ENCODE measurements around the gene ARID1B.

ARID1B gene

DNA sequence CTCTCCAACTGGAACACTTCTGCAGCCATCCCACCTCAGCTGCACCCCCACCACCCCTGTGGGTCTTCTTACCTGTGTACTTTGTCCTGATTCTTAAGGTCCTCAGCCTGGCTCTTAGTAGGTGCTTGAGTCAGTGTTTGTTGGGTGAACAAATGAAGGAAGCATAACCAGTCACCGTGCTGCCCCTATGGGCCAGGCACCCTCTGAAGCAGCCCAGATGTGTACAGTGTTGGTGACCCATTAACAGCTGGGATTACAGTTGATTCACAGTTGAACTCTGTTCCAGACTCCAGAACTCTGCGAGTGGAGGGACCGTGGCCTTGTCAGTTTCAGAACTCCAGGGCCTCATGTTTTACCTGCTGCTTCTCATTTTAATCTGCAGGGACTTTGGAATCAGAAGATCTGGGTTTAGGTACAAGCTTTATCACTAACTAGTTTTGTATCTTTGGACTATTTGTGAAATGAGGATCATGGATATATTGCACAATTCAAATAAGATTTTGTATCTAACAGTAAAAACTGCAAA is 342.4 kb downstream of the ARID1B start:
- DNase-seq: no peak

DNA sequence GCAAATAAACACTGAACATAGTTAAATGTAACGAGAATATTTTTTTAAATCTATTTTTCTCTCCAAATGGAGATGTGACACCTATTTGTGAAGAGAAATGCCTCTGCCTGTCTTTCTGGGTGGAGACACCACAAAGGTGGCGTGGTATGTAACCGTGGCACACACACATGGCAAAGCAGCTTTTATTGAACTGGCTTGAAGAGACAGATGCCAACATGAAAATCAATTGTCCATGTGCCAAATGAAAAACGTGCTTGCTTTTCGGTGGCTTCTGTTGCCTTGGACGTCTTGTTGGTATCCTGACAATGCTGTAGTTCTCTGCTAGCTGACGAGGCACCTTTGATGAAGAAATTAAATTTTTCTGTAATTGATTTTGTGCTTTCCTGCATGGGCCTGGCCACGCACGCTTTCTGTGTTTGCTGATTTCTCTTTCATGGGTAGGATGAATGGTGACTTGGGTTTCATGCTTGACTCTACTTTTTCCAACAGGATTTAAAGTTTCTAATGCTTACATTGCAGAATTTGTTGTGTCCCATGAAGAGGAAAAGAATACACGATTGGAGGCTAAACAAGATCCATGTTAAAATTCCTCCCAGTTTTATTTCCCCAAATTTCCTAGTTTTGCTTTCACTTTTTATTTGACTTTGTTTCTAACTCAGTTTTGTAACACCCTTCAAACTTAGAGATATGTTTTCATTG is 343.5 kb downstream of the ARID1B start:
- DNase-seq: no peak

DNA sequence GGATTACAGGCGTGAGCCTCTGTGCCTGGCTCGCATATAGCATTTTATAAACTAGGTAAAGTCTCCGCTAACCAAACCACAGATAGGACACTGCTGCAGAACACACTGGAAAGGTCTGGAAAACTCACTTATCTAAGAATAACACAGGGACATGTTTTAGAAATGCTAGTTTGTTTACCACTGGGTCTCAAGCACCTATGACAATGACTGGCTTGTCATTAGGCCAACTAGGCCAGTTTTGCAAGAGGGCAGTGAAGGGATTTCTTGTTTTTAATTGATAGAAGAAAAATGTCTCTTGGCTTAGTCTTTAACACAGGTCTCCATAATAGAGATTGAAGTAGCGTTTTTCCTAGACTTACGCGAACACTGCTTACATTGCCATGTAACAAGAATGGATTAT is 344.7 kb downstream of the ARID1B start:
- no peak for DNase-seq

DNA sequence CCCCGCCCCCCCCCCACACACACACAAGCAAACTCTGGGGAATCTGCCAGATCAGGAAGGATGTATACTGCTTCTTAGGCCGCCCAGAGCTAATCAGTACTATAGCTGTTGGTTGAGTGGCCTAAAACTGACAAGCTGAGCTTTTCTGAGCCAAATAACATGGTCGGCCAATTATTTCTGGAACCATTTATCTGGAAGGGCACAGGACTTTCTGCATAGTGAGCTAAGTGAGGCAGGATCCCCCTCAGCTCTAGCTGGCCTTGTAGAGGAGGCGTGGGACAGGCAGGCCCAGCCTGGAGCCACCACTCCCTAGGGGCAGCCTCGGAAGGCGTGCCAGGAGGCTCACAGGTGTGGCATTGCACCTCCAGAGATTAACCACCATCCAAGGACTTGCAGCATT is 346.1 kb downstream of the ARID1B start:
- DNase-seq: no peak

DNA sequence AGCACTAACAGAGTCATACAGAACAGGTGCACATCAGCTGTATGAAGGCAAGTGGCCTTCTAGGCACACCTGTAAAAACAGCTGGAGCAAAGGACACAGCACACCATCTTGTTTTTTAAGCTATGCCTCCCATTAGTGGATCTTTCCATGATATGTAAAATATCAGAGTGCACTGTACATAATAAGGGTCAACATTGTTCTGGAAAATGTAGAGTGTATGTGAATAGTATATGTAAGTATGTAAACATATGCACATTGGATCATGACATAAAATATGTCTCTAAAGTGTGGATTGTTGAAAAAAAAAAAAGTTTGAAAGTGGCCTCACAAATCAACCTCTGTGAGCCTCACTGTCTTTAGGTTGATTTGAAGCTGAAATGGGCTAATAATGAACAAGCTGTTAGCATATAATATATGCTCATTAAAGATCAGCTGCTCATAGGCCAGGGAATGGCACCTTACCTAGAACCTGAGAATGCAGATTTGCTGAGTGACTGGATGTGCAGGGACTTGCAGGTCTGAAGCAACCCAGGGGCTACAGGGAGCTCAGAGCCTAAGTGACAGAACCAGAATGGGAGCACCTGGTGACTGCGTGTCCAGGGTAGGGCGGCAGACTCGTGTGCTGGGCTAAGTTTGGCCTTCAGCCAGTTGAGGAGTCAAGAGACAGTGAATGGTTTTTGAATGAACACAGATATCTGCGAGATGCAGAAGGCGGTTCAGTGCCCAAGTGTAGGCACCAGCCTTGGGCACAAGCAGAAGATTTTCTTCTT is 347.5 kb downstream of the ARID1B start:
- no peak for DNase-seq

DNA sequence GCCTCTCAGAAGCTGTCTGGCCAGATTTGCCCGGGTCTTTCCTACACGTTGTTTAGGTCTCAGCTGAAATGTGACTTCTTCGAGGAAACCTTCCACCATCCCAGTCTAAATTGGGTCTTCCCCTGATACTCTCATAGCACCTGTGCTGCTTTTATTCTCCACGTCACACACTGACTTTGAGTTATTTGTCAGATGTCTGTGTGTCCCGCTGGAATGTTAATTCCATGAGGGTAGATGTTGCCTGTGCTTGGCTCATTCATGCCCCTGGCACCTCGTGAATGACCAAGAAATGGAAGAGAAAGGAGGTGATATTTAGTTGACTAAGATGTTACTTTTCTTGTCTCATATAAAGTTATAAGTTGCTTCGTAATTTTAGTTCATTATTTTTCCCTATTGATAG is 348.4 kb downstream of the ARID1B start:
- DNase-seq: no peak

DNA sequence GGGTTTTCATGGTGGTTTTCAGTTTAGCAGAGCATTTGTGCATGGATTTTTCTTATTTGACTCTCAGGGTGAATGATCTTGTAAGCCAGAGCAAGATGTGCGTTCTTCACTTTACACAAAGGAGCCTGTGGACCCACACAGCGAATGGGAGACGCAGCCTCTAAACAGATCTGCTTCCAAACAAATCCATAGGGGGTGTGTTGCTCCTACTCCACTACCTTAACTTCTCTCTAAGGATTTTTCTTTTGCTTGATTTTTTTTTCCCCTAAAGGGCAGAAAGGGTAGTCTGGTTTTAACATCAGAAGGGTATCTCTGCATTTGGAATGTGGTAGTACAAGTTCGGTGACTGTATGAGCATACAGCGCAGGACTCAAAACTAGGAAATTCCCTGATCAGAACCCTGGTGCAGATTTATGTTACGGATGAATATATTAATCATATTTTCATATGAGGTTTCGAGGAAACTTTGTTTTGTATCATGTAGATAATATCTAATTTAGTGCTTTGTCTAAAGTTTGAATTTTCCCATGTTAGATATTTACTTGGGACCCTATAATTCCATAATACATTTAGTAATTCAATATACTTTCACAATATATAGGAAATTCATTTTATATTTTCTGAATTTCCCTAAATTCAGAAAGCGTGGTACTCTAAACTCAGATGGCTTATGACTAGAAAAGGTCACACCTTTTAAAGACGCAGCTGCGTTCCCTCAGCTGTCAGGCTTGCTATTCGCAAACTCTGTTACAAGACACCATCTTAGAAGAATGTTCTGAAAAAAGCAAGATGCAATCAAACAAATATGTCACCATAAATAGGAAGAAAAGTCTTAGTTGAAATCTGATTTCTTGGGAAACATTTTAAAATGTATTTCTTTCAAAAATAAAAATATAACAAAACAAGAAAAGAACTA is 349.3 kb downstream of the ARID1B start:
- no peak for DNase-seq

DNA sequence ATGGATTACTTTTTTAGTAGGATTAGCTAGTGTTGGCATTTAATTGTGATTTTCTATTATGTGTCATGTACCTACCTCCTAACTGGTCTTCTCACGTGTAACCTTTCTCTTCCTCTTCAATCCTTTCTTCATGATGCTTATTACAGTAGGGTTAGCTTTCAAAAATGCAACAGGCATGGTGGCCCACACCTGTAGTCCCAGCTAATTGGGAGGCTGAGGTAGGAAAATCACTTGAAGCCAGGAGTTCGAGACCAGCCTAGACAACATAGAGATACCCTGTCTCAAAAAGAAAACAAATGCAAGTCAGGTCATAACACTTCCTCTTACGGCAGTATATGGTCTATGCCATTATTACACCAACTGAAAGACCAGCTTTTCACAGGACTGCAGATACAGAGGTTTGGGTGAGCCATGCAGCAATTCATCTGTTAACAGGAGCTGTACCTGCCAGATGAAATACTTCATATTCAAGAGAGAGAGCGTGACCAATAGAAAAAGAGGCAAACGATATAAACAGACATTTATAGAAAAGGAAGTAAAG is 351.1 kb downstream of the ARID1B start:
- no peak for DNase-seq

DNA sequence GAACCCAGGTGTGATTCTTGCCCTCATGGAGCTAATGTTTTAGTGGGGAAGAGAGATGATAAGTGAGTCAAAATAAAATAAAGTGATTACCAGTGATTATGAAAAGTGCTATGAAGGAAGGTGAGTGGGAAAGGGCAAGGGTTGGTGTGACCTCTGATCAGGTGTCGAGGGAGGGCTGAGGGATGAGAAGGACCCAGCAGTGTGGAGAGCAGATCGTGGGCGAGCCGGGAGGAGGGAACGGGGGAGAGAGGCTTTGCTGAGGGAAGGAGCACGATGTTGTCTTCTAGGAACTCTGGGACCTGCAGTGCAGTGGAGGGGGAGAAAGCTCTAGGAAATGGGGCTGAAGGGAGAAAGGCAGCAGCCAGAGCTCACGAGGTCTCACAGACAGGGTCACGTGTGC is 354.1 kb downstream of the ARID1B start:
- DNase-seq: no peak

DNA sequence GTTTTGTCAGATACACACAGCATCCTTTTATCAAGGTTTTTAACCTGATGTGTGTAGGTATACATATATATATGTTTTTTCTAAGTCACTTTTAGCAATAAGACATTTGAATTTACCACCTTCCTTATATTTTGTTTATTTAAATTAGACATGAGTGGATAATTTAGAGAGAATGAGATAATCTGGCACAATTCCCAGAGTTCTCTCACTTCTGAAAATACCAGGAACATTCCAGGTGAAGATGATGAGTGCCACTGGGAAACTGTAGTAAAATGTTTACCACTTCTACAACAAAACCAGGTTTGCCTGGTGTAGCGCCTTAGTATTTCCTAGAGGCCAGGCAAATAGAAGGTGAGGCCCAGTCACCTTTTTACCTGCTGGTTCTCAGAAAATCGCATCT is 356.7 kb downstream of the ARID1B start:
- no peak for DNase-seq

DNA sequence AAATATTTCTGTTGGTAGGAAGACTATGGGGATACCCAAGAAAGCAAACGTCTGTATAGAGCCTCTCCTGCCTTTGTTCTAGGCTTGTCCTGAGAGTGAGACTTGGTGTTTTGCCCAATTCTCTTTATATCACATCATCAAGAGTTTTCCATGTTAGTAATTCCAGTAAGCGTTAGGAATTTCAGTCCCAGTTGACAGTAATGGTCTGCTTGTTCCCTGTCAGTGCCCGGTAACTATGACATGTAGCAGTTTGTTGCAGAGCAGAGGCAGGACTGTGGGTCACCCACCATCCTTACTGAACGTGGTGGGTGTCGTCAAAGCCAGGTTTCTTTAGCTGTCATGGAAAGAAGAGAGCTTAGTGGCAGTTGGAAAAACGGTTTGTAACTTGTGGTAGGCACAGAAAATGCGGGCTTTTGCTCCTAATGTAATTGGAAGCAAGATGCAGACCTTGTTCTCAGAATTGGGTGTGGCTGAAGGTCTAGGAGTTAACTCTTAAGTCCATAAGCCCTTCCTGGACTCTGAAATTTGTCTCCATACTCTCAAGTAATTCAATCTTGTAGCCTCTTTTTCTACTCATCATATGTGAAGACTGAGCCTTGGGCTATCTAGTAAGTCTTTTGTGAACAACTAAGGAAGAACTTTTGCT is 357.3 kb downstream of the ARID1B start:
- no peak for DNase-seq

DNA sequence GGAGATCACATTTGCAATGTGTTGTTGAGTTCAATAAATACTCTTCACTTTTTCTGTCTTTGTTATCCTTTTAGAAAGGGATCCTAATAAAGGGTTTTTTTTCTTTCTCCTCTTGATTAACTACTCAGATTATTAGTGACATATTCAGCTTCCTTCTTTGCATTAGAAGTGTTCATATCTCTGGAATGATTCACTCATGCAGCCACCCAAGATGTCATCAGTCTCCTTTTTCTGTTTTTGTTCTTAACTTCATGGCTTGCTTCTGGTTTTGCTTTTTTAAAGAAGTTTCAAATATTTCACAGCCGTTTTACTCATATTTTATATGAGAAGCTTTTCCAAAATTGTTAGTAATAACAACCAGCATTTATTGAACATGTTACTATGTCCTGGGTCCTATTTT is 358.5 kb downstream of the ARID1B start:
- DNase-seq: no peak

DNA sequence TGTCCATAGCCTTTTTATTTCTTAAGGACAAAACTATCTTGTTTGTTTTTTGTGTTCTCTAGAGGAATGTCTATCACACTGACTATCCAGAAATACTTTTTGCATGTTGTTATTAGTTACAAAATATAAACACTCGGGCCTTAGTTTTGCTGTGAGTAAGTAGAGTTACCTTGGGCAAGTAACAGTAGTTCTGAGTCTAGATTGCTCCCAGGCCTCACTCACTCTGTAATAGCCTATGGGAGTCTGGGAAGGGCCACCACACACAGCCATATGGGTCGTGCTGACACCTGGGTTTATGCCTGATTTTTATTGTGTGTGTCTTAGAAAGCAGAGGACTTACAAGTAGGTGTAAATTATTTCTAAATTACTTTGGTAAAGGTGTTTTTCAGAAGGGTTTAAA is 360.3 kb downstream of the ARID1B start:
- no peak for DNase-seq

DNA sequence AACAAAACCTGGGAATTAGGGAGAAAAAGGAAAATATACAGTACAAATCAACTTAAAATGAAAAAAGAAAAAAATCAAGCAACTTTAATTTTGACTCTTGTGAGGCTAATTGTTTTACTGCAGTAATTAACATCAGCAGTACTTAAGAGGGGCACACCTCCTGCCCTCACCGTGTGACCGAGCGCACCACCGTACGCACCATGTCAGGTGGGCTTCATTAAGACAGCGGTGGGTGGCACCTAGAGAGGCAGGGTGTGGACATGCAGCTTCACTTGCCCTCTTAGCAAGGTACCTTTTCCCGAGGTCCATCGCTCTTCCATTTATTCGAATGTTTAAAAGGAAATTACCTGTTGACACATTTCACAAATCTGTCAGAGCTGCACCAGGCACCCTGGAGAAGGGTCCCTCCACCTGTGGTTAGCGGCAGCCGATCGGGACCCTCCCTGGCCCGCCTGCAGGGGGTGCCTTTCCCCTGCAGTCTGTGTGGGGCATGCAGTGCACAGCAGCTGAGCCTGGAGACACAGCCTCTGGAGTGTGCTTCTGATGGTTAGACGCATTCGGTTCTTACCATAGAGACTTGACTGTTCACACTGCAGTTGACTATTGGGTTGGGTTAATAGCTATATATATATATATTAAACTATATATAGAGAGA is 362.0 kb downstream of the ARID1B start:
- DNase-seq: no peak

DNA sequence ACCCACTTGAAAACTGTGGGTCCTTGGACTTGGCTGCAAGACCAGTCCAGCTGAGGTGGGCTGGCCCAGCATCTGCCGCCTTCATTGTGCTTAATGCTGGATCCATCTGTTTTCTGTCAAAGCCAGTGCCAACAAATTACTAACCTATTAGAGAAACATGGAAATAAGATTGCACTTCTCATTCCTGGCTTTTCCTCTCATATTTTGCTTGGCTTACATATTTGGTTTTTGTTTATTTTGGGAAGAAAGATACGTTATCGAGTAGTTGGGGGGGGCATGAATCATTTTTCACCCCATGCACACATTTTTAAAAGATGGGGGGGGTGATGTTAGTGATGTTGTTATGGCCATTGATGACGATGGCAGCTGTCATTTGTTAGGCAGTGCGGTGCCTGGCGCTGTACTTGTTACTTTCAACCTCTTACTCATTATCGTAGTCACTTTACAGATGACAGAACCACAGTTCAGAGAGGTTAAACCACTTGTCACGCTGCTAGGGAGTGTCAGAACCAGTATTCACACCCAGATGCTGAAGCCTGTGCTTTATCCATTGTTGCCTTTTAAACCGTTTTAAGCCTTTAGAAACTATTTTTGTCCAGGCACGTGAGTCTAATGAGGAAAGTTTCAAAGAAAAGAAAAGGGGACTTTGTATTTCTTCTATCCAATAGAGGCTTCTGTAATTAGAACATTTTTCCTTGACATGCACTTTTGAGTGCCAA is 366.2 kb downstream of the ARID1B start:
- peak; percentile 70 for DNase-seq

DNA sequence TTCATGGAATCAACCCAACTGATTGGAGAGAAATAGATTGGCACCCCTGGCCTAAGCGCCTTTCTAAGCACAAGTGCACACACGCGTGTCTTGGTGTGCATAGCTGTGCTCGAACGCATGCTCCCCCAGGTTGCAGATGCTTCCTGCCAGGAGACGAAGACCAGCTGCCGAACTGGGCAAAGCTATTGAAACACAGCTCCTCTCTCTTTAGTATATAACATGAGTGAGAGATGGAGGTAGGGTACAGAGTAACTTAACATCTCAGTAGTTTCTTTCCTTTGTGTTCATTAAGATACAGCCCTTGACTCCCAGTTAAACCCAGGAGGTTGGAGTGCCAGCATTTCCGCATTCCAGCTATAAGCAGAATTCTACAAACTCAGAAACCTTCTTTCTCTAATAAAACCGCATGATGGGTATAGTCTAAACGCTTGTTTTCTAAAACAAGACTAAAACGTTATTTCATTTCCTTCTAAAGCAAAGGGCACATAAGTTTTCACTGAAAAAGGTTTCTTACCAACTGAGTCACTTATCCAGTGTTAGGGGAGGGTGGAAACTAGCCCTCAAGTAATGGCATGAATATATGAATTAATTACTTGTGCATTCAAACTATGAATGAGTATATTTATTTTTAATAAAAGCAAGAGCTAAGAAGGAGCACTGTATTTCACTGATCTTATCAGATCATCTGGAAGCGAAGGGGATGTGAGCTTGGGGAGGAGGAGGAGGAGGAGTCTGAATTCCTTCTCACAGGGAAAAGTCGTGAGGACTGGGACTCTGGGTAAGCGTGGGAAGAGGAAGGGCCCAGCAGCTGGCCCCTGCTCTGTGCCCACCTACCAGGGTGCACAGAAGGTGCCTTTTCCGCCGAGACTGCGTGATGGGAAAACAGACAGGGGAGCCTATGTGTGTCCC is 367.0 kb downstream of the ARID1B start:
- DNase-seq: no peak

DNA sequence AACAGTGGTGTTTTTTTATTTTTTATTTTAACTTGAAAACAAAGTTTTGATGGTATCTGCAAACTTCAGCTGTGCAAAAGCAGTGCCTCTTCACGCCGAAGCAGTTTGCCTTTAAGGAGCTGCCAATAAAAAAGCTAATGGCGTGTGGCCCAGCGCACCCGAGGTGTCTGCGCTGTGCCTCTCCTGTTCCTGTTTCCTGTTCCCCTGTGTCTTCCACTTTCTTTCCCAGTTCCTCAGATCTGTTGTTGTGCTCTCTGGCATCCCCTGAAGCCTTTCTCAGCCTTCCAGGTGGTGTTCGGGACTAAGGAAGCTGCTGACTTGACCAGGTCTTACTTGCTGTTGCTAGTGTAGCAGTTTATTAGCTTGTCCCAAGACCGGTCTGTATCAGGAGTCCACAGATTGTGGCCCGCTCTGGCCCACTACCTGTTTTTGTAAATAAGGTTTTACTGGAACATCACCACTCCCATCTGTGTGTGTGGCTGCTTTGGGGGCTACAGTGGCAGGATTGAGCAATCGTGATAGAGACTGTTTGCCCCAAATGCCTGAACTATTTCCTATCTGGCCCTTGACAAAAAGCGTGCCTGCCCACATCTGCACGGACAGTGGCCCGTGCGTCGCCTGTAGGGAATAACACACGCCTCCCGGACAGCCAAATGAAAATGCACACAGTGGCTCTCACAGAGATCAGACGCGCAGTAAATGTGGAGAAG is 367.8 kb downstream of the ARID1B start:
- no peak for DNase-seq

DNA sequence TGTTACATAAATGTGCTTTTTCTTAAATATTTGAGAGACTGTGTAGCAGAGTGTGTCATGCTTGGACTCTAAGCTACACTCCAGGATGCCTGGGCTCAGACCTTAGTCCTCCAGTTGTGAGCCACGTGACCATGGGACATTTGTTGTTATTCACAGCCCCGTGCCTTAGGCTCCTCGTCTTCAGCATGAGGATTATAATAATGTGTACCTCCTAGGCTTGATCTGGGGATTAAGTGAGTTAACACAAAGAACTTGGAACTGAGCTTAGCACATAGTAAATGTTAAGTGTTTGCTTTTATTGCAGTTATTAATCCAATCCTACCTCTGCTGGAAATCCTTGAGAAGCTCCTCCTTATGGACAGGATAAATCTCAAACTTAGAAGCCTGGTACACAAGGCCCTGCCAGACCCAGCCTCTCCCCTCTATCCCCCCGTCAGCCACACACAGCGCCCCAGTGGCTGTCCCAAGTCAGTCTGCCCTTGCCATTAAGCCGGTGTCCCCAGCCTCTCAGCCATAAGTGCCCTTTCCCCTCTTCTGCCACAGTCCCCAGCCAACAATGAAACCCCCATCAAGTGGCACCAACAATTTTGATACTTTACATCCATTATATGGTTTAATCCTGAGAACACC is 368.6 kb downstream of the ARID1B start:
- DNase-seq: no peak

Data from DMS 273 treated with DMSO at 0.1 percent for 48 hours (cell line).